GM12864 (cell line): ENCODE measurements around the gene ACAA2.

Source experiments
- DNase-seq: peaks from one replicate; pipeline ENCODE4 v3.0.0-alpha.2; 2011; ENCODE audit warnings: low read depth
- H3K4me3 ChIP-seq: 2 replicates; pipeline ENCODE4 v1.5.1; 2011; ENCODE audit warnings: mild to moderate bottlenecking, low read depth, low read length, control low read depth
- CTCF ChIP-seq: IDR thresholded peaks from 2 replicates; pipeline ENCODE4 v1.5.1; 2011; ENCODE audit warnings: low read depth, mild to moderate bottlenecking, moderate library complexity, low read length, control low read depth, inconsistent platforms; ENCODE audit errors: missing control alignments

The ACAA2 gene

GRCh38 chr18:49813319-49814146 is at the start of gene ACAA2:
Gene ACAA2 (minus strand): TSS chr18:49813533. CDS start chr18:49813484, 49 bp downstream.
- peak within 1 kb of the TSS; percentile 71 for H3K4me3 ChIP-seq
- DNase-seq = peak; percentile 53
- TF ChIP-seq CTCF = no peak

GRCh38 chr18:49862656-49863385 is 49.5 kb upstream of the ACAA2 start:
- no peak for TF ChIP-seq CTCF
- no peak for DNase-seq
- H3K4me3 ChIP-seq = no peak overlapping the region

GRCh38 chr18:49861659-49862058 is 48.3 kb upstream of the ACAA2 start:
- DNase-seq = no peak
- peak; percentile 47 for TF ChIP-seq CTCF
- no peak overlapping the region for H3K4me3 ChIP-seq

- H3K4me3 ChIP-seq = no peak overlapping the region
- TF ChIP-seq CTCF = no peak
- DNase-seq = no peak
These were observed 46.4 kb upstream of the ACAA2 start for GRCh38 chr18:49859725-49860124.

- DNase-seq = no peak
- TF ChIP-seq CTCF = no peak
- no peak overlapping the region for H3K4me3 ChIP-seq
These were observed 45.7 kb upstream of the ACAA2 start for GRCh38 chr18:49859021-49859359.

- TF ChIP-seq CTCF = peak; percentile 83
- H3K4me3 ChIP-seq = no peak overlapping the region
- DNase-seq = no peak
These were observed 45.1 kb upstream of the ACAA2 start for GRCh38 chr18:49858309-49859020.
